ENCODE results near the gene CSNK2B. TPM values are rescaled to one million over a fixed set of nuclear protein-coding genes. Genes with fewer than 3 reads are reported as not detected.
A peak's percentile ranks its signal among the peaks of the same experiment; 100 is the strongest.

Gene CSNK2B
- total and polyA plus RNA-seq, 9 of the 15 experiments (the other 6 are each of a cell fraction or from before 2014, with no cell fraction given), result 120 to 1,126 (median 529) TPM

DNA sequence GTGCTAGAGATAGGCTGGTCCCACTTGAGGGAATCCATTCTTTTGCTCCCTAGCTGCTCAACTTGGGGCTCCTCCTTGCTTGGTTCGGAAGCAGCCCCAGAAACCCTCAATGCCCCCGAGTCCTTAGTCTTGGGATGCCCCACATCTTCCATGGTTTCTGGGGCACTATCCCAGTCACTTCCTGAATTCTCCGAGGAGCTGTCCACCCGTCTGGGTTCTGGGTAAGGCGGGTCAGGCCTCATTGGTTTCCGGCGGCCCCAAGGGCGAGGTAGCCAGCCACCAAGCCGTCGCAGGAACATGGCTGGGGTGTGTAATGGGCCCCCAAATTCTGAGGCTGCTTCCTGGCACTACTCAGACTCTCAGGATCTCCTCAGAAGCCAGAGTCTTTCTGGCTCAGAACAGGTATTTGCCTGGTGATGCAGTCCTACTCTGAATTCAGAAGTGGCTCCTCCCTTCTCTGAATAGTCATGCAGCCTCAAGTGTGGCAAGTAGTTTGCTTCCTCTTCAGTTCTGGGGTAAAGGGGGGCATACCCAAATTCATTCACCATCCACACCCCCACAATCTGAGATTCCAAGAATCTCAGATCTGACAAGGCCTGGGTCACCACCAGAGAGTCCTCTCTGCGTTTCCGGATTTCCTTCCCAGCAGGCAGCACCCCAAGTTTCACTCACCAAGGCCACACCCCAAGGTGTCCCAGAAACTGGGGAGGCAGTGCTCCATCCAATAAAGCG is 6.1 kb upstream of the CSNK2B start (continued):
- TF ChIP-seq CHD7 (IDR thresholded peaks at IDR 0.05; ENCODE audit: low read depth, low read length) (no peak), TAF9B (IDR thresholded peaks at IDR 0.05; ENCODE audit: partially characterized antibody) (no peak), ZNF644 (tag; IDR thresholded peaks at IDR 0.05; ENCODE audit: low read depth) (no peak; the same call in 1 of the 2 replicates), GTF2A2 (tag; IDR thresholded peaks at IDR 0.05) (no peak), ZBTB1 (CRISPR knock-in tag; IDR thresholded peaks at IDR 0.05; ENCODE audit: borderline replicate concordance, low read depth) (no peak), POU5F1 (IDR thresholded peaks at IDR 0.05; ENCODE audit: borderline replicate concordance, low read depth, low read length, partially characterized antibody) (no peak), CREB5 (CRISPR knock-in tag; IDR thresholded peaks at IDR 0.05) (no peak), MXI1 (IDR thresholded peaks at IDR 0.05; ENCODE audit: low read depth, low read length) (0 out of 2 replicates have a peak, but pooled peaks have one; percentile 5), ZKSCAN8 (CRISPR knock-in tag; IDR thresholded peaks at IDR 0.05) (no peak), SMARCC2 (IDR thresholded peaks at IDR 0.05; ENCODE audit: low read depth) (0 out of 2 replicates have a peak, but pooled peaks have one; percentile 36)
- TF ChIP-seq, protein P1, sequence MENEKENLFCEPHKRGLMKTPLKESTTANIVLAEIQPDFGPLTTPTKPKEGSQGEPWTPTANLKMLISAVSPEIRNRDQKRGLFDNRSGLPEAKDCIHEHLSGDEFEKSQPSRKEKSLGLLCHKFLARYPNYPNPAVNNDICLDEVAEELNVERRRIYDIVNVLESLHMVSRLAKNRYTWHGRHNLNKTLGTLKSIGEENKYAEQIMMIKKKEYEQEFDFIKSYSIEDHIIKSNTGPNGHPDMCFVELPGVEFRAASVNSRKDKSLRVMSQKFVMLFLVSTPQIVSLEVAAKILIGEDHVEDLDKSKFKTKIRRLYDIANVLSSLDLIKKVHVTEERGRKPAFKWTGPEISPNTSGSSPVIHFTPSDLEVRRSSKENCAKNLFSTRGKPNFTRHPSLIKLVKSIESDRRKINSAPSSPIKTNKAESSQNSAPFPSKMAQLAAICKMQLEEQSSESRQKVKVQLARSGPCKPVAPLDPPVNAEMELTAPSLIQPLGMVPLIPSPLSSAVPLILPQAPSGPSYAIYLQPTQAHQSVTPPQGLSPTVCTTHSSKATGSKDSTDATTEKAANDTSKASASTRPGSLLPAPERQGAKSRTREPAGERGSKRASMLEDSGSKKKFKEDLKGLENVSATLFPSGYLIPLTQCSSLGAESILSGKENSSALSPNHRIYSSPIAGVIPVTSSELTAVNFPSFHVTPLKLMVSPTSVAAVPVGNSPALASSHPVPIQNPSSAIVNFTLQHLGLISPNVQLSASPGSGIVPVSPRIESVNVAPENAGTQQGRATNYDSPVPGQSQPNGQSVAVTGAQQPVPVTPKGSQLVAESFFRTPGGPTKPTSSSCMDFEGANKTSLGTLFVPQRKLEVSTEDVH (IDR thresholded peaks at IDR 0.05; ENCODE audit: low read depth, partially characterized antibody), result peak; percentile 31
